NOMO-1 (cell line): ENCODE data around the gene GNG11.
A peak's percentile ranks its signal among the peaks of the same experiment; 100 is the strongest.
"Not testable (repeated sequence)": the region's sequence is repeated elsewhere in the genome, so short reads cannot be mapped to it uniquely, and the experiment has no call there.

Experiments
- DNase-seq, 2 experiments: peaks; one replicate each; lab custom pipeline; 2025; ENCODE audit not compliant: unreplicated experiment in 2 of 2; lab: John Stamatoyannopoulos, UW

GNG11 gene

GRCh38 chr7:93911242-93911641 lies 10.3 kb upstream of the GNG11 start:
- DNase-seq, result not testable (repeated sequence)

DNA sequence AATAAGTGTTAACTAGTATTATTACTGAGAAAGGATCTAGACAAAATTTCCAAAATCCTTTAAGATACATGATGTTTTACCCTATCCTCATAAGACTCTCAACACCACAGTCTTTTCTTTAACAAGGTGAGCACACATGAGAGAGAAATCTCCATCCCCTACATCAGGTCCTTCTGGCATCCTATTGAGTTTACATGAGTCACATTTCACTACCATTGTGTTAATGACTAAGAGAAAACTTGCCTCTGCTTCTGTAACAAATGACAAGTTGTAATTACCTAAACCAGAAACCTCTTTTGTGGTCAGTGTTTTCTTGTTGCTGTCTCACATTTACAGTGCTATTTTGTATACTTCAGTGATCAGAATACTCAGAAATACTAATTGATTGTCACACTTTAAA lies 9.9 kb upstream of the GNG11 start:
- not testable (repeated sequence) for DNase-seq

GRCh38 chr7:93913197-93913596 lies 8.3 kb upstream of the GNG11 start:
- peak in 1 of 2 experiments; percentile 35 for DNase-seq

- DNase-seq, result no peak
Measured at GRCh38 chr7:93914581-93915066, 6.9 kb upstream of the GNG11 start.

GRCh38 chr7:93915206-93915842 lies 6.2 kb upstream of the GNG11 start:
- DNase-seq, result not testable (repeated sequence)

GRCh38 chr7:93915888-93916287 lies 5.6 kb upstream of the GNG11 start:
- not testable (repeated sequence) for DNase-seq

DNA sequence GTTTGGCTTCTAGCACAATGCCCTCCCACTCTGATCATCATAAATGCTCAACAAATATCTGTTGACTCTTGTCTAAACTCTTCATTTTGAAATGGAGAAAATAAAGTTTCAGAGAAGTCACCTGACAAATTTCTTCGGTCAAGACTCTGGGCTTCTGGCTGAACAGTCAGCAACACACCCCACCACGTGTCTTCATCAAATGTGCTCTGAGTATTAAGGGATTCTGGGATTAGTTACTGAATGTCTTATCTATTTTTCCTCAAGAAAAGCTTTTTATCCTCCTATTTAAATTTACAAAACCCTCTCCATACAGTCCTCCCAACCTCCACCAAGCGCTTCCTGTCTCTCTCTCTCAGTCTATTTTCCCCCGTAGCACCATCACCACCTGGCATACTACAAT lies 5.2 kb upstream of the GNG11 start:
- DNase-seq, result not testable (repeated sequence)

DNA sequence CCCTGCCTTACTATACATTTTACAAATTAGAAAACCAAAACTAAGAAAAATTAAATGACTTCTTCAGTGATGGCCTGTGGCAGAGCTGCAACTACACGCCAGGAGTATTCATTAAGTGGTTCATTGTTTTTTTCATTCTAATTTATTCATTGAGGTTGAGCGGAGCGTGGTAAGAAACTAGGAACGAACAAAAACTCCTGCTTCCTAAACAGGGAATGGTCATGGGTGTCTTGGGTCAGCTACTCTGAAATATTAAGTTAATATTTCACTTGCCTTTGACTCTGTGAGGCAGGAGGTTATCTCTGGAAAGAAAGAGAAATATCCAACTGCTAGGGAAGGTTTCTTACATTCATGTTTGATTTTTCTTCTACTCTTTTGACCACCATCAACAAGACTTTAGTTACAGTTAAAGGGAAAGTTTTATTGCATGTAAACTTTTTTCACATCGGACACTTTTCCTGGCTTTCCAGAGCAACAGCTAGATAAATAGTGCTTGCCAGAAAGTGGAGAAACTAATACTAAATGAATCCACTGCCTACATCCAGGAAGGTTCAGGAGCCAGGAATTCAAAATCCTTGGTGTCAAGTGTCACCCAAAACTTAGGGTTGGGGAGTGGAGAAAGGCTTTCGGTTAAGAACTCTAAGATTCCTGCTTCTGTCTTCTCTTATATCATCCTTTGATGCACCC lies 896 bp upstream of the GNG11 start:
- no peak for DNase-seq

DNA sequence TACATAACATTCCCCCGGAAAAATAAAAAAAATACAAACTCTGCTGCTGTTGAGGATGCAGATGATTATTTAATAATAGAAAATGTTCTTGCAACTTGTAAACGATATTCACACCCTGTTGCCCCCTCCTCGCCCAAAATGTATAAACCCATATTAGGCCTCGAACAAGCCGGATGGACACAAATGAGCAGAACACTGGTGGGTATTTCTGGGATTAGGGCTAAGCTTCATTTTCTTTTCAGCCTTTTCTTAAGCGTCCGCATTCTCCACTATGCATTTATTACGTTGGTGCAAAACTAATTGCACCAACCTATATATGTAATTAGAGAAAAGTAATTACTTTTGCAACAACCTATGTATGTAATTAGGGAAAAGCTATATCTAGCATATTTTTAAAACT lies 349 bp upstream of the GNG11 start:
- DNase-seq, result no peak

DNA sequence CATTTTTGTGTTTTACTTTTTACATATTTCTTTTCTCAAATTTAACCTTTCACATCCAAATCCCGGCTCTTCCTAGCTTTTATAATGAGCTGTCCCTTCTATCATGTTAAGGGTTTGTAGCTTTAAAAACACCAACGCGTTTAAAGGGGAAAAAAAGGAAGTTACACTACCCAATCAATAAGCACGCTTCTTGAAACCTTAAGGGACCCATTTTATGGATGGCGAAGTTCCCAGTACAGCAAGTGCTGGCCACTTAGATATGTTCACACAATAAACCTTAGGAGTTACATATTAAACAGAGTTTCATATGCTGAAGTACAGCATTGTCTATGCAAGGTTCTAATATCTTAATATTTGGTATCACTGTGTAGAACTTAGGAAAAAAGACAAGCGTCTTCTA lies 1.8 kb downstream of the GNG11 start:
- DNase-seq, result peak in 1 of 2 experiments; percentile 25

GRCh38 chr7:93923942-93924341 lies 2.4 kb downstream of the GNG11 start:
- no peak for DNase-seq

DNA sequence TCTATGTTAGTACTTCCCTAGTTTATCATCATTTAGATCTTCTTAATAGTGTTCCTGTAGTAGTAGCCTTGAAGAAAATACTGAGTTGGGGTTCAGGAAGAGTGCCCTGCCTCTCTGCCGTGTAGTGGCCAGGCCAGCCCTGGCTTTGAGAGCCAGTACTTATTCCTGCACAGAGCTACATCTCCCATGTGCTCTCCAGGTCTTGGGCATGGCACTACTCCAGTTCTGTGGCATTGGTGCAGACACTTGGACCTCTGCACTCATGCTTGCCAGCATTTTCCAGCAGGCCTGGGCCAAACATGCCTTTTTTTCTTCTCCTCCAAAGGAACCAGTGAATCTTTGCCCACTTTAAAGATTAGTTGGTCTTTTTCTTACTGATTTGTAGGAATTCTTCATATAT lies 5.3 kb downstream of the GNG11 start:
- DNase-seq, result no peak

GRCh38 chr7:93927585-93927984 lies 6.0 kb downstream of the GNG11 start:
- no peak for DNase-seq

DNA sequence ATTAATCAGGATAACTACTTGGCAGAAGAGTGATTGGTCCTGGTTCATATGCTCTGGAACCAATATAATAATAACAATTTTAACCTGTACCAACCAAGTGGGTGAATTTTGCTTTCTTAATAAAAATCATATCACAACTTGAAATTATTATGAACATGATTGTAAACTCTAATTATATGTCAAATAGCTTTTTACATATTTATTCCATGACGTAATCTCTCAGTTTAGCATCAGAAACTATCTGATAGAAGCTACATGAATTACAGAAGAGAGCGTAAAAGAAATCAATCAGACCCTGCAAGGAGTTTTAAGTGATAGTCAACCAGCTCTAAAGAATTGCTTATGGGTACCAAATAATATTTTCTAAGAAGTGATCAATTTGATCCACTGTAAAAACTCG lies 10.1 kb downstream of the GNG11 start:
- DNase-seq, result no peak

DNA sequence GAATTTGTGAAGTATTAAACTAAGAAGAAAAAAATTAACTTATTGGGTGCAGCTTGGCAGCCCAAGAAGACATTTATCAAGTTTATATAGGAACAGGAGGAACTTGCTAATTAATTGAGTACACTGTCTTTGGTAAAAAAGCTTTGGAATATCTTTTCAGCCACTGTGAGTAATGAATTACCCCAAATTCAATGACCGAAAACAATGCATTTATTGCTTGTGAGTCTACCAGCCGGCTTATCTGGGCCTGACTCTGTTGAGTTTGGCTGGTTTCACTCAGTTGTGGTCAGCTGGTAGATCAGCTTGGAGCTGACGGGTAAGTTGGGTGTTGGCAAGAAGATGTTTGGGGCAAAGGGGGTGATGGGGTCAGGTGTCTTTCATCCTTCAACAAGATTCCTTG lies 11.6 kb downstream of the GNG11 start:
- DNase-seq, result no peak

DNA sequence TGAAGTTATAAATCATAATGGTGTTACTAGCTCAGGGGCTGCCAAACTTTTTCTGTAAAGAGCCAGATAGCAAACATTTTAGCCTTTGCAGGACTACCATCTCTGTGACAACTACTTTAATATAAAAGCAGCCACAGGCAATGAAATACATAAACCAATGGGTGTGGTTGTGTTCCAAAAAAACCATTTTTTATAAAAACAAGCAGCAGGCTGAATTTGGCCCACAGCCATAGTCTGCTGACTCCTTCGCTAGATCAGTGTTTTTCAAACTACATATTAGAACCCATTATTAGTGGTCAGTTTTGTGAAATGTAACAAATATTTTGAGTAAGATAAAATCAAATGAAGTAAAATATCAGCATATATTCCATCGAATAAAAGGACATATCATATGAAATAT lies 13.6 kb downstream of the GNG11 start:
- DNase-seq, result no peak

GRCh38 chr7:93937818-93938217 lies 16.3 kb downstream of the GNG11 start:
- DNase-seq, result no peak

- DNase-seq, result no peak
Measured at GRCh38 chr7:93938293-93938692, 16.8 kb downstream of the GNG11 start.

- DNase-seq, result no peak
Measured at GRCh38 chr7:93941945-93942344, 20.4 kb downstream of the GNG11 start.

DNA sequence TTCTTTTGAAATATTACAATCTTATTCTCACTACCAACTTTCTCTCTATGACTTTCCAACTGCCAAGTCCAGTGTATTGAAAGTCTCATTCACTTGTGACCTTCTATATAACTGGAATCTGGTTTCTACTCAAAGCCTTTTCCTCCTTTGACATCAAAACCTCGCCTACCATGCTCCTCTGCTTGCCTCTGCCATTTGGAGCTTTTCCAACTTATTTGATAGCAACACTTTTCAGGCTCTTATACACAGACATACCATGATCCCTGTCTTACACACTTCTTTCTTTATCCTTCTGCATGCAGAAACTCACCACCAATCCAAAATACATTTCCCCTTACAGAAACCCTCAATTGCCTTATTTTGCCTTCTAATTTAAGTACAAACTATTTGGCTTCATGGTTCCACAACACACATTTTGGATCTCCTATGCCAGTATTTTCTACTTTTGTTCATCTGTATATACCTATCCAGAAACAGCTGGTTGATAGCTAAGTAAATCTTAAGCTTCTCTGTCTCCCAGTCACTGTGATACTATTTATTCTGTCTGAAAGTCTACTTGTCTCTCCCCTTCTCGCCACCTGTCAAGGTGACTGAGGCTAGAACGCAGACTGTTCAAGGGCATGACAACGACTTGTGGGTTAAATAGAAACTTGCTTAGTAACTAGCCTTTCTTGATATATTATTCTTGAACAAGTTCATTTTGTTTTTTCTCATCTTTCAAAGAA lies 22.4 kb downstream of the GNG11 start:
- no peak for DNase-seq

DNA sequence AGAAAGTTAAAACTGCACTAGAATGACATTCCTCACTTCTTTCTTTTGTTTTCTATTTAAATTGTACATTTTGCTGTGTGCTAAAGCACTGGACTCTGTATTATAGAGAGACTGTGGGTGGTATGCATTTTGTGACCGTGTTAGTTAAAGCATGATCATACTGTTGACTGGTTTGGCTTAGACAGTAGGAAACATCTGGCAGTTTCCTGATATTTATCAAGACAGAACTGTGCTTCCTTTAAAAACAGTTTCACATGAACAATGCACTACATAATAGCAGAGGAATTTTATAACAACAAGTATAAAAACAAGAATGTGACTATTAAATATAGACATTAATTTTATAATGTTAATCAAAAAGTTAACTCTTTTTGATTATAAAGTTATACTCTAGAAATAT lies 23.1 kb downstream of the GNG11 start:
- no peak for DNase-seq

DNA sequence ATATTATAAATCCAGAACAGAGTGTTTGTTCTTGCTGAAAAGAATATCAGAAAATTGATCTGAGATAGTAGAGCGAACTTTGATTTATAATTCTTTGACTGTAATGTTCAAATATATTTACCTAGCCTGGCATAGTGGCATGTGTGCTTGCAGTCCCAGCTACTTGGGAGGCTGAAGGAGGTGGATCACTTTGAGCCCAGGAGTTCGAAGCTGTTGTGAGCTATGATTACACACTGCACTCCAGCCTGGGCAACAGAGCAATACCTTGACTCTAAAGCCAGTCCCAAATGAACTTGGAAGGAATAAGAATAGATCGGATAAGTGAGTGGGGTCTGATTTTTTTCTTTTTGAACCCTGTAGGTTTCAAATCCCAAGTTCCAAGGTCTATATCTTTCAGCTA lies 23.5 kb downstream of the GNG11 start:
- DNase-seq, result no peak
